Calu3 (cell line): ENCODE measurements around the gene MYO19. TPM values are rescaled to one million over a fixed set of nuclear protein-coding genes. Genes with fewer than 3 reads are reported as not detected.
"Not testable (repeated sequence)": the region's sequence is repeated elsewhere in the genome, so short reads cannot be mapped to it uniquely, and the experiment has no call there.

Source experiments
- BruUV-seq: library from RNA; stranded (reverse); fragments of 400-500 nt; replicated peaks from 2 replicates; lab custom pipeline; 2021; lab: Mats Ljungman, UMichigan
- CTCF ChIA-PET: fragments of 300-600 bp; sonication (Branson Sonifier 250); formaldehyde crosslinking; loops from one replicate; lab custom pipeline; 2022; ENCODE audit warnings: antibody characterized with exemption; lab: Charles Lee
- DNase-seq: peaks from one replicate; pipeline ENCODE4 v3.0.0; 2022
- H3K27ac Mint-ChIP-seq: one replicate; pipeline ENCODE4 v1.8.0; 2022; ENCODE audit warnings: mixed read lengths; ENCODE audit not compliant: unreplicated experiment
- H3K27me3 Mint-ChIP-seq: one replicate; pipeline ENCODE4 v1.8.0; 2022; ENCODE audit warnings: mixed read lengths; ENCODE audit not compliant: unreplicated experiment
- H3K36me3 Mint-ChIP-seq: one replicate; pipeline ENCODE4 v1.8.0; 2022; ENCODE audit warnings: mild to moderate bottlenecking, moderate library complexity, mixed read lengths; ENCODE audit not compliant: insufficient read depth, unreplicated experiment
- H3K4me1 Mint-ChIP-seq: one replicate; pipeline ENCODE4 v1.8.0; 2022; ENCODE audit warnings: mild to moderate bottlenecking, low read depth, mixed read lengths; ENCODE audit not compliant: unreplicated experiment
- H3K4me3 Mint-ChIP-seq: one replicate; pipeline ENCODE4 v1.8.0; 2022; ENCODE audit warnings: mild to moderate bottlenecking, low read depth, moderate library complexity, mixed read lengths; ENCODE audit not compliant: unreplicated experiment
- H3K9me3 Mint-ChIP-seq: one replicate; pipeline ENCODE4 v1.8.0; 2022; ENCODE audit warnings: low read depth, mixed read lengths; ENCODE audit not compliant: unreplicated experiment
- CTCF ChIP-seq: fragments of 200-600 bp; IDR thresholded peaks from one replicate; pipeline ENCODE4 v1.8.0; 2022; ENCODE audit warnings: antibody characterized with exemption; ENCODE audit not compliant: unreplicated experiment
- intact Hi-C: fragments of 100-400 bp; cut with micrococcal nuclease; formaldehyde crosslinking; loops from one replicate; pipeline ENCODE4 v1.10.0; 2022; ENCODE audit not compliant: unreplicated experiment
- total RNA-seq: library from RNA; stranded (reverse); gene quantifications from 2 replicates; pipeline ENCODE4 v1.2.3, GENCODE V29; 2022

MYO19 gene
- total RNA-seq, 1 experiment from 2014 or later = 156 TPM

GRCh38 chr17:36459045-36459444 is 75.6 kb downstream of the MYO19 start:
- Mint-ChIP-seq H3K27ac (no peak overlapping the region), H3K36me3 (no peaks in the 10 kb centered on the region), H3K4me1 (no peaks in the 10 kb centered on the region), H3K9me3 (no peaks in the 10 kb centered on the region), H3K27me3 (peaks cover 52% of the 10 kb centered on the region), H3K4me3 (no peak overlapping the region)
- TF ChIP-seq CTCF = no peak
- CTCF ChIA-PET = no interaction called here
- no peak for DNase-seq
- no TSS peak for BruUV-seq
- intact Hi-C loops = no loop called here

GRCh38 chr17:36457701-36458100 is 77.0 kb downstream of the MYO19 start:
- H3K4me3 Mint-ChIP-seq, DNase-seq, intact Hi-C loops, H3K36me3 Mint-ChIP-seq, H3K9me3 Mint-ChIP-seq, H3K4me1 Mint-ChIP-seq, H3K27ac Mint-ChIP-seq, CTCF ChIA-PET, BruUV-seq: not testable (repeated sequence)
- peaks cover 40% of the 10 kb centered on the region for H3K27me3 Mint-ChIP-seq

- H3K27ac Mint-ChIP-seq, CTCF ChIA-PET, DNase-seq, H3K4me3 Mint-ChIP-seq, H3K4me1 Mint-ChIP-seq, H3K36me3 Mint-ChIP-seq, H3K9me3 Mint-ChIP-seq, intact Hi-C loops, BruUV-seq, H3K27me3 Mint-ChIP-seq: not testable (repeated sequence)
Measured at GRCh38 chr17:36452888-36453287, 81.8 kb downstream of the MYO19 start.

GRCh38 chr17:36449997-36450396 is 84.7 kb downstream of the MYO19 start:
- CTCF ChIA-PET, DNase-seq, BruUV-seq, H3K4me1 Mint-ChIP-seq, H3K9me3 Mint-ChIP-seq, H3K4me3 Mint-ChIP-seq, H3K27ac Mint-ChIP-seq, H3K36me3 Mint-ChIP-seq, H3K27me3 Mint-ChIP-seq, intact Hi-C loops: not testable (repeated sequence)

Other genes starting within 250 kb of the MYO19 start
- gene TBC1D3G, start 211.0 kb downstream of the MYO19 start, total RNA-seq = not detected in 2 replicates
- not detected in 2 replicates for gene TBC1D3H, start 146.4 kb downstream of the MYO19 start, total RNA-seq
- 32.6 and 33.6 TPM in 2 replicates for gene ZNHIT3, start 48.2 kb downstream of the MYO19 start, total RNA-seq
- 71.1 and 78.9 TPM in 2 replicates for gene PIGW, start 119 bp upstream of the MYO19 start, total RNA-seq
- 266 and 274 TPM in 2 replicates for gene GGNBP2, start 10.1 kb upstream of the MYO19 start, total RNA-seq
- gene DHRS11, start 57.0 kb upstream of the MYO19 start, total RNA-seq = 53.3 and 63.3 TPM in 2 replicates
- gene MRM1, start 66.7 kb upstream of the MYO19 start, total RNA-seq = 42.4 and 43.5 TPM in 2 replicates